Measurements from ENCODE around the gene LRRK2. TPM values are rescaled to one million over a fixed set of nuclear protein-coding genes. Genes with fewer than 3 reads are reported as not detected.
"Not testable (repeated sequence)": the region's sequence is repeated elsewhere in the genome, so short reads cannot be mapped to it uniquely, and the experiment has no call there.

The LRRK2 gene
- total RNA-seq, 2 donors from 2014 or later: 6.2 to 6.8 TPM

DNA sequence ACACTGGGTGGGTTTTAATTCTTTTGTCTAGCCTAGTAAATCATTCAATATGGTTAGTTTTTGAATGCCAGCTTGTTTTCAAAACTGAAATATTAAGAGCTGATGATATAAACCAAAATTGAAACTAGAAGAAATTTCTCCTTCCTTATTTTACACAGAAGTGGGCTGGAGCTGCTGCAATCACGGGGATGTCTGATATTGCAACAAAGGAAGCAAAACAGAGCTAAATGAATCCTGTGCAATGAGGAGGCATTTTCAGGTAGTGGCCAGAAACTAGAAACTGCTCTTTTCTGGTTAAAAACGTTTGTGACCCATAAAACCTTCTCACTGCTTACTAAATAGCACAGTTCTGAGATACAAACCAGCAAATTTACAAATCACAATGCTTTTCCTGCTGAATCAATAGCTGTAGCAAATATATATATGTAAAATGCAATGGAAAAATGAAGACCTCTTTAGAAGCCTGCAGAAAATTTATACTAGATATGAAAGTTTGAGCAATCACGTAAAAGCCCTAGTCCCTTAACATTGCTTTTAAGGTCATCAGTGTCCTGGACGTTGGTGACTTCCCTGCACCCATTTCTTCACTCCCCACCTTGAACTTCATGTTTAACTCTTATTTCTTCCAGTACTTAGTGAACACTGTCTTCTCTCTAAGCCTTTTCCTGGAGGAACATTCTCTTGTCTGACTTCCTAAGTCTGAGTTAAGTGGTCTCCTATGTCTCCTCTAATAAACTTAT, 15.9 kb upstream of the LRRK2 start:
- TF ChIP-seq, protein P1, sequence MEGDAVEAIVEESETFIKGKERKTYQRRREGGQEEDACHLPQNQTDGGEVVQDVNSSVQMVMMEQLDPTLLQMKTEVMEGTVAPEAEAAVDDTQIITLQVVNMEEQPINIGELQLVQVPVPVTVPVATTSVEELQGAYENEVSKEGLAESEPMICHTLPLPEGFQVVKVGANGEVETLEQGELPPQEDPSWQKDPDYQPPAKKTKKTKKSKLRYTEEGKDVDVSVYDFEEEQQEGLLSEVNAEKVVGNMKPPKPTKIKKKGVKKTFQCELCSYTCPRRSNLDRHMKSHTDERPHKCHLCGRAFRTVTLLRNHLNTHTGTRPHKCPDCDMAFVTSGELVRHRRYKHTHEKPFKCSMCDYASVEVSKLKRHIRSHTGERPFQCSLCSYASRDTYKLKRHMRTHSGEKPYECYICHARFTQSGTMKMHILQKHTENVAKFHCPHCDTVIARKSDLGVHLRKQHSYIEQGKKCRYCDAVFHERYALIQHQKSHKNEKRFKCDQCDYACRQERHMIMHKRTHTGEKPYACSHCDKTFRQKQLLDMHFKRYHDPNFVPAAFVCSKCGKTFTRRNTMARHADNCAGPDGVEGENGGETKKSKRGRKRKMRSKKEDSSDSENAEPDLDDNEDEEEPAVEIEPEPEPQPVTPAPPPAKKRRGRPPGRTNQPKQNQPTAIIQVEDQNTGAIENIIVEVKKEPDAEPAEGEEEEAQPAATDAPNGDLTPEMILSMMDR (IDR thresholded peaks at IDR 0.05): no peak
- no peak for TF ChIP-seq POLR2AphosphoS5 (IDR thresholded peaks at IDR 0.05)
- TF ChIP-seq POLR2A (IDR thresholded peaks at IDR 0.05): no peak
- Histone ChIP-seq H3K27ac (no peak overlapping the region), H3K36me3 (no peaks in the 10 kb centered on the region), H3K4me1 (replicated peaks) (no peaks in the 10 kb centered on the region), H3K9me3 (no peaks in the 10 kb centered on the region), H3K27me3 (replicated peaks; ENCODE audit: insufficient read depth) (no peaks in the 10 kb centered on the region), H3K4me3 (no peak overlapping the region)
- WGBS: 34% methylated on average over 4 of the region's 4 CpGs
- intact Hi-C loops (cut with DNase I): no loop called here
- DNase-seq (ENCODE audit: low spot score): no peak

DNA sequence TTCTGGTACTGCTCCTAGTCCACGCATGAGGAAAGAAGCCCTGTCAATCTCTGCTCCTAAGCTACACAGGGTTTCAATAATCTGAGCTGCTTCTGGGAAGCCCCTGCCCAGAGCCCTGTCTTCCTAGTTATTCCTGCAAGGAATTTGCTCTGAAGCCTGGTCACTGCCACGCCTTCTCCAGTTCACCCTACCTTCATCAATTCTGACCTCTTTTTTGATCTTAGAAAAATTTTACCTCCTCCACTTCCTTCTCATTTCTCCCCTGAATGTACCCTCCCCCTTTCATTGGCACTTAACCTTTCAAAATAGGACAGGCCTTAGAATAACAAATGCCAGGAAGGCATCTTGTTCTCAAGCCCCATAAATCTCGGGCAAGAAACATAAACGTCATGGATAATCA, 14.9 kb upstream of the LRRK2 start:
- H3K27ac ChIP-seq: no peak overlapping the region
- H3K36me3 ChIP-seq: no peaks in the 10 kb centered on the region
- no peak overlapping the region for H3K4me3 ChIP-seq
- H3K4me1 ChIP-seq (replicated peaks): no peaks in the 10 kb centered on the region
- TF ChIP-seq POLR2AphosphoS5 (IDR thresholded peaks at IDR 0.05): no peak
- TF ChIP-seq POLR2A (IDR thresholded peaks at IDR 0.05): no peak
- TF ChIP-seq, protein P1 (IDR thresholded peaks at IDR 0.05): no peak
- intact Hi-C loops (cut with DNase I): no loop called here
- DNase-seq (ENCODE audit: low spot score): no peak
- H3K27me3 ChIP-seq (replicated peaks; ENCODE audit: insufficient read depth): no peaks in the 10 kb centered on the region
- WGBS: 46% methylated on average over 4 of the region's 4 CpGs
- H3K9me3 ChIP-seq: no peaks in the 10 kb centered on the region

DNA sequence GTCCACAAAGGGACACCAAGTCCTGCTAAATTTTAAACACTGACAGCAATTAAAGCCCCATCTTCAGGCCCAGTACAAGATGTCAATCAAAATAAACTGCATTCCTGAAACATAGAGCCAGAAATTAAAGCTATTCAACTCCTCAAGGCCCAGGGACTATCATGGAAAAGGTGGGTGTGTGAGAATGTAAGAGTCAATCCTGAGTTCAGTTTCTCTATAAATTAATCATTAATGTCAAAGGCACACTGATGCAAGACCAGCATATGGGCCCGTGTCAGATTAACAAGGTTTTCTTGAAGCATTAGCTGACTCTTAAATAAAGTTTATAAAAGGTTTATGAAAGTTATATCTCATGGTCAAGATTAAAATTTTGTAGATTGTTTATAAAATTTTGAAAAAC, 13.6 kb upstream of the LRRK2 start:
- H3K36me3 ChIP-seq; H3K9me3 ChIP-seq; H3K27me3 ChIP-seq (replicated peaks; ENCODE audit: insufficient read depth); intact Hi-C loops (cut with DNase I); DNase-seq (ENCODE audit: low spot score); H3K4me3 ChIP-seq; H3K27ac ChIP-seq; H3K4me1 ChIP-seq (replicated peaks): not testable (repeated sequence)
- WGBS: 79% methylated on average over 1 of the region's 1 CpG

DNA sequence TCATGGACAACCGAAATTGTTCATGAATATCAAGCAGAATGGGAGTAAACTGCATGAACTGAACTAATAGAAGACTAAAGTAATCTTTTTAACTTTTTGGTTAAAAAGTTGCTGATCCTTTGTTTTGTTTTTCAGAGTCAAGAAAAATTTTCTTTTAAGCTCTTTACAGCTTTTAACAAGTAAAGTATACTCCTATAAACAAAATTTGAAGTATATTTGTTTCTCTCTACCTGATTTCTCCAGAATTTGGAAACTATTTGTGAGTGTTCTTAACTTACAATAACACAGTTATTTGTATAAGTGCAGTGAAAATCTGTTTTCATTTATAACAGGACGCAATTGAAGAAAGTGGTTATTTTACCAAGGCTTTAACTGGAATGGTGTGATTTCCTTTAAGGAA, 12.2 kb upstream of the LRRK2 start:
- H3K9me3 ChIP-seq: no peaks in the 10 kb centered on the region
- no peak for TF ChIP-seq POLR2AphosphoS5 (IDR thresholded peaks at IDR 0.05)
- TF ChIP-seq, protein P1 (IDR thresholded peaks at IDR 0.05): no peak
- TF ChIP-seq POLR2A (IDR thresholded peaks at IDR 0.05): no peak
- H3K4me1 ChIP-seq (replicated peaks): no peaks in the 10 kb centered on the region
- WGBS: 86% methylated on average over 2 of the region's 2 CpGs
- intact Hi-C loops (cut with DNase I): no loop called here
- no peaks in the 10 kb centered on the region for H3K27me3 ChIP-seq (replicated peaks; ENCODE audit: insufficient read depth)
- no peak overlapping the region for H3K27ac ChIP-seq
- DNase-seq (ENCODE audit: low spot score): no peak
- H3K36me3 ChIP-seq: no peaks in the 10 kb centered on the region
- no peak overlapping the region for H3K4me3 ChIP-seq

DNA sequence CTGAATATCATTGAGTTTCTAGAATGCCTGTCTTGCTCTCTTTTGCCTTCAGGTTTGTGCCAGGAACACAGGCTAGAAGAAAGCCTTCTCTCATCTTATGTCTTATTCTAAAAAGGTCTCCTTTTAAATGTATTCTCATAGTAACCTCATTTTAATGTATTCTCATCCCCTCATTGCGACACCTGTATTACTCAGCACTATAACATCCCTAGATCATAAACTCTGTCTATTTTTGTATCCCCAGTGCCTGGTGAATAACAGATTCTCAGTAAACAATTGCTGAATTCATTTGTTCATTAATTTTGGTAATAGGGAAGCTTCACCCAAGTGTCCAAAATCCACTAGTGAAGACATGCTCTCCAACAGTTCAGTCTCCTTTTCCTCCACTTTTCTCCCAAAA, 8.8 kb upstream of the LRRK2 start:
- Histone ChIP-seq H3K4me3 (no peak overlapping the region), H3K9me3 (no peaks in the 10 kb centered on the region), H3K4me1 (replicated peaks) (no peaks in the 10 kb centered on the region), H3K27me3 (replicated peaks; ENCODE audit: insufficient read depth) (no peaks in the 10 kb centered on the region), H3K36me3 (no peaks in the 10 kb centered on the region), H3K27ac (no peak overlapping the region)
- 90% methylated on average over 1 of the region's 1 CpG for WGBS
- intact Hi-C loops (cut with DNase I): no loop called here
- DNase-seq (ENCODE audit: low spot score): no peak
- TF ChIP-seq, protein P1 (IDR thresholded peaks at IDR 0.05): no peak
- TF ChIP-seq POLR2A (IDR thresholded peaks at IDR 0.05) (no peak), POLR2AphosphoS5 (IDR thresholded peaks at IDR 0.05) (no peak)

Data from prostate gland (tissue), 2 donors.